Cardiac fibroblast (primary cell): ENCODE measurements around the gene KCP.
A peak's percentile ranks its signal among the peaks of the same experiment; 100 is the strongest.

ENCODE experiments used
- DNase-seq, 2 donors: peaks; one replicate each; pipeline versions ENCODE4 v3.0.0 to v3.0.0-alpha.2; 2010; ENCODE audit warnings: low read depth in 2 of 2
- H3K4me3 ChIP-seq, 2 donors: replicated peaks in 1 of 2; 1 replicate in 1 of 2; 2 replicates in 1 of 2; pipeline ENCODE4 v1.5.1; 2011; ENCODE audit warnings: low read depth in 2 of 2, low read length in 2 of 2, mild to moderate bottlenecking in 2 of 2, moderate library complexity in 1 of 2
- CTCF ChIP-seq: IDR thresholded peaks from one replicate; pipeline ENCODE4 v1.5.1; 2011; ENCODE audit warnings: low read depth, mild to moderate bottlenecking, low read length, inconsistent platforms

Gene KCP

DNA sequence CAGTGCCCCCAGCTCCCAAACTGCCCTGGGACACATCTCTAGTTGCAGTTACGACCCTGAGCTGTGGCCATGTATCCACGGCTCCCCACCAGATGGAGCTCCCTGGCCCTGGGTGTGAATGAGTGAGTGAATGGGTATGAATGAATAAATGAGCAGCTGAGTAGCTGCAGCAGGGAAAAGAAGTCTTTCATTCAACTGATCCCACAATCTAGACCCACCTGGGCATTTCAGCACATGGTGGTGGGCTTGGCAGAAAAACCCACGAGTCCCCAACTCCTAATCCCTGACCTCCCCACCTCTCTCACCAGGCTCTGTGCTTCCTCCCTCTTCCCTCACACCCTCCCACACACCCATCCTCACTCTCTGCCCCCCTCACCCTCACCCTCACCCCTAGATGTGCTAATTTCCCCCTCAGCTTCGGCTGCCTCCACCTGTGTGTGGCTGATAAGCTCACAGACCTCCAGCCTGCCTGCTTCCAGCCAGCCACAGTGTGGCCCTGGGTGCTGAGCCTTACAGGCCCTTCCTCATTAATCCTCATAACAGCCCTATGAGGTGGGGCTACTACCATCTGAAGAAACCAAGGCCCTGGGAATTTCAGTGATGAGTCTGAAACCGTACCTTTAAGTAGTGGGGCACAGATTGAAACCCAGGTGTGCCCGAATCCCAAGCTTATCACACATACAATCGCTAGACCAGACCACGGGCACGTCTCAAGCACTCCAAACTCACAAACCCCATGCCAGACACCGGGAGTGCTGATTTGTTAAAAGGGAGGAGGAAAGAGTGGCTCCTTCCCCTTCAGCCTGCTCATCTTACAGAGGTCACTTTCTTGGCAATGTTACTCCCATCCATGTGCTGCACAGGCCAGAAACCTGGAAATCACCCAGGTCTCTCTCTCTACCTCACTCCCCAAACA lies 50.1 kb downstream of the KCP start:
- DNase-seq, result peak; percentile 40 to 72
- H3K4me3 ChIP-seq, result no peak overlapping the region
- TF ChIP-seq CTCF, result peak; percentile 28

- H3K4me3 ChIP-seq, result no peak overlapping the region
- no peak for TF ChIP-seq CTCF
- DNase-seq, result no peak
These were observed 51.0 kb downstream of the KCP start for GRCh38 chr7:128859232-128860157.

GRCh38 chr7:128858380-128859231 lies 51.9 kb downstream of the KCP start:
- no peak for TF ChIP-seq CTCF
- no peak overlapping the region for H3K4me3 ChIP-seq
- no peak for DNase-seq

GRCh38 chr7:128856001-128856718 lies 54.3 kb downstream of the KCP start:
- H3K4me3 ChIP-seq, result no peak overlapping the region
- TF ChIP-seq CTCF, result no peak

GRCh38 chr7:128855559-128855958 lies 55.0 kb downstream of the KCP start:
- DNase-seq, result no peak
- TF ChIP-seq CTCF, result no peak
- no peak overlapping the region for H3K4me3 ChIP-seq

More at GRCh38 chr7:128856001-128856718, 54.3 kb downstream of the KCP start:
- no peak for DNase-seq
